ENCODE data around the gene CDCA3.
A peak's percentile ranks its signal among the peaks of the same experiment; 100 is the strongest.
"Not testable (repeated sequence)": the region's sequence is repeated elsewhere in the genome, so short reads cannot be mapped to it uniquely, and the experiment has no call there.

Gene CDCA3

GRCh38 chr12:6868211-6869048, 17.3 kb upstream of the CDCA3 start:
- WGBS (ENCODE audit: insufficient coverage) = 19% methylated on average over 10 of the region's 22 CpGs
- H3K4me3 ChIP-seq (ENCODE audit: control insufficient read depth in 1 of 7, extremely low read depth in 1 of 7, insufficient read depth in 4 of 7, low read depth in 2 of 7, low read length in 6 of 7) = peak overlapping the region; percentile 63 to 89 (median 78)
- H3K4me1 ChIP-seq (ENCODE audit: control extremely low read depth in 1 of 4, control insufficient read depth in 4 of 4, insufficient read depth in 4 of 4, low read length in 3 of 4) = peaks cover 8 to 59% (median 50%) of the 10 kb centered on the region in 4 experiments
- H3K9me3 ChIP-seq (ENCODE audit: control extremely low read depth in 1 of 5, control insufficient read depth in 4 of 5, insufficient read depth in 2 of 5, low read depth in 1 of 5, low read length in 4 of 5) = no peaks in the 10 kb centered on the region
- no peaks in the 10 kb centered on the region for H3K27me3 ChIP-seq (replicated peaks in 2 of 5; ENCODE audit: control insufficient read depth in 4 of 5, insufficient read depth in 5 of 5, low read length in 4 of 5)
- peak overlapping the region in 1 of 2 experiments; percentile 76 for H3K27ac ChIP-seq (ENCODE audit: insufficient read depth in 1 of 2, low read depth in 1 of 2, low read length in 2 of 2, poor library complexity in 1 of 2, severe bottlenecking in 2 of 2)
- ChIA-PET POLR2A (interaction anchor here (0.6 to 3.7 kb wide), 5 partner anchors 15 to 85 kb away, joined by 3 to 21 read pairs (median 6); partner anchors contain the start of genes C12orf57, RNU7-1 and USP5), CTCF (interaction anchor here (0.7 to 9.4 kb wide), 26 partner anchors 9 to 292 kb away, joined by 3 to 105 read pairs (median 5); partner anchors contain the start of genes C12orf57, CDCA3, LRRC23 and RNU7-1)
- H3K36me3 ChIP-seq (ENCODE audit: control insufficient read depth in 4 of 4, insufficient read depth in 4 of 4, low read length in 3 of 4) = peaks cover 4 to 59% (median 44%) of the 10 kb centered on the region in 4 experiments
- no peak for DNase-seq

DNA sequence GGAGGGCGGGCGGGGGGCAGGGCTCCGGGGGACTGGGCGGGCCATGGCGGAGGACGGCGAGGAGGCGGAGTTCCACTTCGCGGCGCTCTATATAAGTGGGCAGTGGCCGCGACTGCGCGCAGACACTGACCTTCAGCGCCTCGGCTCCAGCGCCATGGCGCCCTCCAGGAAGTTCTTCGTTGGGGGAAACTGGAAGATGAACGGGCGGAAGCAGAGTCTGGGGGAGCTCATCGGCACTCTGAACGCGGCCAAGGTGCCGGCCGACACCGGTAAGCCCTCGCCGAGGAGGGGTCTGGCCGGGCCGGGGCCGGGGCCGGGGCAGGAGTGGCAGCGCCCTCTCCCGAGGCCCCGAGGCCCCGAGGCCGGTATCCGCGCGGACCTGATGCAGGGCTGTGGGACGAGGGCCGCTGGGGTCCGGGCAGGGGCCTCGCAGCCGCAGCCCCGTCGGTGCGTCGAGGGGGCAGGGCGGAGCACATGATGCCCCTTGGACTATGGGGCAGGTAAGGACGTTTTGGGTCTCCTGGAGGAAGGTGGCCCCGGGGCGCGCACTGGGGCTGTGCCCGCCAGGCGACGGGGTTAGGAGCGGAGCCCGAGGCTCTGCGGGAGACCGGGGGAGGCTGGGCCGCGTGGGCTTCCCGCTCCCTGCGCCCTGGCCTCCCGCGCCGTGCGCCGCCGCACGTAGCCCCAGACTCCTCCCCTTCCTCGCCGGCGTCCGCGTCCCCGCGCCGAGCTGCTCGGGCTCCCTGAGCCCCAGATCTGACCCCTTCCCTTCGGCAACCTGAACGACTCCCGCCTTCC, 16.5 kb upstream of the CDCA3 start, which contains the start of gene TPI1:
TSS of gene TPI1 (plus strand) at position 119 of the 798 bp plus-strand sequence. CDS start at position 155, 36 bp downstream.
- H3K4me1 ChIP-seq (ENCODE audit: control extremely low read depth in 1 of 4, control insufficient read depth in 4 of 4, insufficient read depth in 4 of 4, low read length in 3 of 4) = peaks cover 8 to 55% (median 46%) of the 10 kb centered on the region in 4 experiments
- CTCF ChIA-PET = interaction anchor here (0.7 to 9.4 kb wide), 17 partner anchors 8 to 293 kb away, joined by 3 to 105 read pairs (median 4); partner anchors contain the start of genes C12orf57, CDCA3, LRRC23 and RNU7-1
- H3K4me3 ChIP-seq (ENCODE audit: control insufficient read depth in 1 of 7, extremely low read depth in 1 of 7, insufficient read depth in 4 of 7, low read depth in 2 of 7, low read length in 6 of 7) = peak within 1 kb of the TSS; percentile 63 to 89 (median 78)
- peaks cover 4 to 67% (median 50%) of the 10 kb centered on the region in 4 experiments for H3K36me3 ChIP-seq (ENCODE audit: control insufficient read depth in 4 of 4, insufficient read depth in 4 of 4, low read length in 3 of 4)
- peak in 2 of 3 donors; percentile 30 to 42 for DNase-seq
- POLR2A ChIA-PET = interaction anchor here (0.6 to 3.7 kb wide), 5 partner anchors 14 to 81 kb away, joined by 3 to 21 read pairs (median 6); partner anchors contain the start of genes C12orf57, CDCA3, RNU7-1 and USP5
- WGBS (ENCODE audit: insufficient coverage) = under 1% methylated on average over 63 of the region's 86 CpGs
- H3K27me3 ChIP-seq (replicated peaks in 2 of 5; ENCODE audit: control insufficient read depth in 4 of 5, insufficient read depth in 5 of 5, low read length in 4 of 5) = no peaks in the 10 kb centered on the region
- H3K27ac ChIP-seq (ENCODE audit: insufficient read depth in 1 of 2, low read depth in 1 of 2, low read length in 2 of 2, poor library complexity in 1 of 2, severe bottlenecking in 2 of 2) = peak within 1 kb of the TSS; percentile 25 to 80
- no peaks in the 10 kb centered on the region for H3K9me3 ChIP-seq (ENCODE audit: control extremely low read depth in 1 of 5, control insufficient read depth in 4 of 5, insufficient read depth in 2 of 5, low read depth in 1 of 5, low read length in 4 of 5)

- 3% methylated on average over 28 of the region's 33 CpGs for WGBS (ENCODE audit: insufficient coverage)
- peak; percentile 69 to 82 (median 80) for DNase-seq
- Histone ChIP-seq H3K36me3 (ENCODE audit: control insufficient read depth in 4 of 4, insufficient read depth in 4 of 4, low read length in 3 of 4) (peaks cover 4 to 72% (median 55%) of the 10 kb centered on the region in 4 experiments), H3K9me3 (ENCODE audit: control extremely low read depth in 1 of 5, control insufficient read depth in 4 of 5, insufficient read depth in 2 of 5, low read depth in 1 of 5, low read length in 4 of 5) (no peaks in the 10 kb centered on the region), H3K27me3 (replicated peaks in 2 of 5; ENCODE audit: control insufficient read depth in 4 of 5, insufficient read depth in 5 of 5, low read length in 4 of 5) (no peaks in the 10 kb centered on the region), H3K27ac (ENCODE audit: insufficient read depth in 1 of 2, low read depth in 1 of 2, low read length in 2 of 2, poor library complexity in 1 of 2, severe bottlenecking in 2 of 2) (peak overlapping the region in 1 of 2 experiments; percentile 80), H3K4me1 (ENCODE audit: control extremely low read depth in 1 of 4, control insufficient read depth in 4 of 4, insufficient read depth in 4 of 4, low read length in 3 of 4) (peaks cover 8 to 49% (median 40%) of the 10 kb centered on the region in 4 experiments), H3K4me3 (ENCODE audit: control insufficient read depth in 1 of 7, extremely low read depth in 1 of 7, insufficient read depth in 4 of 7, low read depth in 2 of 7, low read length in 6 of 7) (peak overlapping the region; percentile 9 to 89 (median 66))
- CTCF ChIA-PET = interaction anchor here (1.1 to 9.4 kb wide), 7 partner anchors 13 to 95 kb away, joined by 3 to 105 read pairs (median 12); partner anchors contain the start of genes C12orf57, CDCA3, LRRC23 and RNU7-1
- POLR2A ChIA-PET = interaction anchor here (0.5 to 3.7 kb wide), 6 partner anchors 12 to 81 kb away, joined by 3 to 21 read pairs (median 6); partner anchors contain the start of genes C12orf57, CDCA3, RNU7-1 and USP5
These were observed 15.9 kb upstream of the CDCA3 start for GRCh38 chr12:6866920-6867412.

- Histone ChIP-seq H3K4me3 (ENCODE audit: control insufficient read depth in 1 of 7, extremely low read depth in 1 of 7, insufficient read depth in 4 of 7, low read depth in 2 of 7, low read length in 6 of 7) (peak overlapping the region; percentile 9 to 89 (median 66)), H3K4me1 (ENCODE audit: control extremely low read depth in 1 of 4, control insufficient read depth in 4 of 4, insufficient read depth in 4 of 4, low read length in 3 of 4) (peaks cover 8 to 42% (median 34%) of the 10 kb centered on the region in 4 experiments), H3K27me3 (replicated peaks in 2 of 5; ENCODE audit: control insufficient read depth in 4 of 5, insufficient read depth in 5 of 5, low read length in 4 of 5) (no peaks in the 10 kb centered on the region), H3K36me3 (ENCODE audit: control insufficient read depth in 4 of 4, insufficient read depth in 4 of 4, low read length in 3 of 4) (peaks cover 4 to 74% (median 59%) of the 10 kb centered on the region in 4 experiments), H3K27ac (ENCODE audit: insufficient read depth in 1 of 2, low read depth in 1 of 2, low read length in 2 of 2, poor library complexity in 1 of 2, severe bottlenecking in 2 of 2) (peak overlapping the region in 1 of 2 experiments; percentile 80), H3K9me3 (ENCODE audit: control extremely low read depth in 1 of 5, control insufficient read depth in 4 of 5, insufficient read depth in 2 of 5, low read depth in 1 of 5, low read length in 4 of 5) (no peaks in the 10 kb centered on the region)
- ChIA-PET CTCF (interaction anchor here (0.9 to 9.4 kb wide), 7 partner anchors 12 to 245 kb away, joined by 3 to 105 read pairs (median 3); partner anchors contain the start of genes CDCA3, LRRC23 and USP5), POLR2A (interaction anchor here (0.5 to 3.7 kb wide), 5 partner anchors 12 to 78 kb away, joined by 6 to 21 read pairs (median 6); partner anchors contain the start of genes C12orf57, CDCA3, RNU7-1 and USP5)
- DNase-seq = no peak
- 91% methylated on average over 6 of the region's 19 CpGs for WGBS (ENCODE audit: insufficient coverage)
These were observed 15.3 kb upstream of the CDCA3 start for GRCh38 chr12:6866163-6866919.

DNA sequence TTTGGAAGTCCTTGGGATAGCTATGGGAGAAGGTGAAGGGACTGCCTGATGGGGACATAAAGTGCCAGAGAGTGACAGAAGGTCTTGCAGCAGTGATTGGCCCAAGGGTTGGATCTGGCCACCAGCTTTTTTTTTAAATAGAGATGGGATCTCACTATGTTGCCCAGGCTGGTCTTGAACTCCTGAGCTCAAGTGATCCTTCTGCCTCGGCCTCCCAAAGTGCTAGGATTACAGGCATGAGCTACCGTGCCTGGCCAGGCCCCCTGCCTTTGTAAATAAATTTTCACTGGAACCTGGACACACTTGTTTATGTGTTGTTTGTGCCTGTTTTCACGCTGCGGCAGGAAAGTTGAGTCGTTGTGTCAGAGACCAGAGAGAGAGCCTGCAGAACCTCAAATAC, 14.2 kb upstream of the CDCA3 start:
- POLR2A ChIA-PET; H3K27me3 ChIP-seq (replicated peaks in 2 of 5; ENCODE audit: control insufficient read depth in 4 of 5, insufficient read depth in 5 of 5, low read length in 4 of 5); H3K4me3 ChIP-seq (ENCODE audit: control insufficient read depth in 1 of 7, extremely low read depth in 1 of 7, insufficient read depth in 4 of 7, low read depth in 2 of 7, low read length in 6 of 7); H3K9me3 ChIP-seq (ENCODE audit: control extremely low read depth in 1 of 5, control insufficient read depth in 4 of 5, insufficient read depth in 2 of 5, low read depth in 1 of 5, low read length in 4 of 5); H3K27ac ChIP-seq (ENCODE audit: insufficient read depth in 1 of 2, low read depth in 1 of 2, low read length in 2 of 2, poor library complexity in 1 of 2, severe bottlenecking in 2 of 2); DNase-seq: not testable (repeated sequence)
- CTCF ChIA-PET = interaction anchor here (0.6 to 8.0 kb wide), 6 partner anchors 11 to 246 kb away, joined by 3 to 85 read pairs (median 3); partner anchors contain the start of genes CDCA3, MLF2 and USP5
- 96% methylated on average over 5 of the region's 5 CpGs for WGBS (ENCODE audit: insufficient coverage)
- H3K4me1 ChIP-seq (ENCODE audit: control extremely low read depth in 1 of 4, control insufficient read depth in 4 of 4, insufficient read depth in 4 of 4, low read length in 3 of 4) = peaks cover 8 to 32% (median 28%) of the 10 kb centered on the region in 4 experiments
- H3K36me3 ChIP-seq (ENCODE audit: control insufficient read depth in 4 of 4, insufficient read depth in 4 of 4, low read length in 3 of 4) = peaks cover 11 to 74% (median 59%) of the 10 kb centered on the region in 4 experiments
